ENCODE data around the gene C10orf67. TPM values are rescaled to one million over a fixed set of nuclear protein-coding genes. Genes with fewer than 3 reads are reported as not detected.

C10orf67 gene
- total RNA-seq, 1 experiment from 2014 or later = not detected

DNA sequence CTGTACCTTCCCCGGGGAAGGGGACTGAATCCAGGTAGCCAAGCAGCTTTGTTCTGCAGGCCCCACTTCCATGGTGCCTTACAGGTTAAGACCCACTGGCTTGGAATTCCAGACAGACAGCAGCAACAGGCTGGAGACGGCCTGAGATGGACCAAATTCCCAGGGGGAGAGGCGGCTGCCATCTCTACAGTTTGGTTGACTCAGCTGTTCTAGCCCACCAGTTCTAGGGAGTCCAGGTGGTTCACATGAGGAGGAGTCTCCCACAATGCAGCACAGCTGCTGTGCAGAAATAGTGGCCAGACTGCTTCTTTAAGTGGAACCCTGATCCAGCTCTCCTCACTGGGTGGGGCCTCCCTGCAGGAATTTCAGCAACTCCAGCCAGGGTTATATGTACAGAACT, 74.1 kb downstream of the C10orf67 start:
- intact Hi-C loops (cut with micrococcal nuclease) = no loop called here
- DNase-seq (ENCODE audit: low read depth, low spot score) (no peak), ATAC-seq (no peak)
- BruUV-seq (replicated peaks) = no TSS peak
- no peaks in the 10 kb centered on the region for H3K4me1 ChIP-seq (ENCODE audit: control insufficient read depth in 1 of 2, insufficient read depth in 2 of 2, low read length in 2 of 2)
- ChIA-PET CTCF (no interaction called here), POLR2A (no interaction called here), RAD21 (ENCODE audit: low non-redundant PET in 1 of 2, low total read pairs in 2 of 2, uncharacterized antibody in 2 of 2, unreplicated experiment in 2 of 2) (no interaction called here)
- no peak overlapping the region for H3K9ac ChIP-seq (ENCODE audit: low read length)
- no peaks in the 10 kb centered on the region for H3K36me3 ChIP-seq (ENCODE audit: control insufficient read depth in 1 of 2, insufficient read depth in 2 of 2, low read length in 2 of 2)
- no peak overlapping the region for H3K4me2 ChIP-seq (ENCODE audit: low read length)
- H2AFZ ChIP-seq (ENCODE audit: low read depth, low read length, poor library complexity, severe bottlenecking) = no peak overlapping the region
- H3K4me3 ChIP-seq (replicated peaks in 1 of 2; ENCODE audit: low read depth in 1 of 2, low read length in 2 of 2) = no peak overlapping the region
- no peaks in the 10 kb centered on the region for H4K20me1 ChIP-seq (ENCODE audit: insufficient read depth)
- no peaks in the 10 kb centered on the region for H3K79me2 ChIP-seq (ENCODE audit: insufficient read depth, low read length)
- no peaks in the 10 kb centered on the region for H3K9me2 ChIP-seq (ENCODE audit: insufficient read depth)
- peaks cover 0 to 6% of the 10 kb centered on the region in 2 experiments; a peak in 1 of 4 replicates for H3K9me3 ChIP-seq (ENCODE audit: control insufficient read depth in 1 of 2, insufficient read depth in 1 of 2, low read depth in 1 of 2, low read length in 2 of 2)
- TF ChIP-seq SRF (IDR thresholded peaks at IDR 0.05; ENCODE audit: low read depth) (no peak), SIN3A (IDR thresholded peaks at IDR 0.05; ENCODE audit: low read depth) (no peak), EGR1 (IDR thresholded peaks at IDR 0.05; ENCODE audit: low read depth) (no peak), RAD21 (IDR thresholded peaks at IDR 0.05; ENCODE audit: low read depth) (no peak), SP1 (IDR thresholded peaks at IDR 0.05; ENCODE audit: low read depth) (no peak), POLR2A (IDR thresholded peaks at IDR 0.05; ENCODE audit: borderline replicate concordance, extremely low read depth, insufficient read depth, insufficient read length) (no peak), ZFX (IDR thresholded peaks at IDR 0.05) (no peak), EZH2 (IDR thresholded peaks at IDR 0.05) (no peak), YY1 (IDR thresholded peaks at IDR 0.05; ENCODE audit: extremely low read depth, insufficient replicate concordance, low read depth, low read length) (no peak)
- TF ChIP-seq, protein P1, sequence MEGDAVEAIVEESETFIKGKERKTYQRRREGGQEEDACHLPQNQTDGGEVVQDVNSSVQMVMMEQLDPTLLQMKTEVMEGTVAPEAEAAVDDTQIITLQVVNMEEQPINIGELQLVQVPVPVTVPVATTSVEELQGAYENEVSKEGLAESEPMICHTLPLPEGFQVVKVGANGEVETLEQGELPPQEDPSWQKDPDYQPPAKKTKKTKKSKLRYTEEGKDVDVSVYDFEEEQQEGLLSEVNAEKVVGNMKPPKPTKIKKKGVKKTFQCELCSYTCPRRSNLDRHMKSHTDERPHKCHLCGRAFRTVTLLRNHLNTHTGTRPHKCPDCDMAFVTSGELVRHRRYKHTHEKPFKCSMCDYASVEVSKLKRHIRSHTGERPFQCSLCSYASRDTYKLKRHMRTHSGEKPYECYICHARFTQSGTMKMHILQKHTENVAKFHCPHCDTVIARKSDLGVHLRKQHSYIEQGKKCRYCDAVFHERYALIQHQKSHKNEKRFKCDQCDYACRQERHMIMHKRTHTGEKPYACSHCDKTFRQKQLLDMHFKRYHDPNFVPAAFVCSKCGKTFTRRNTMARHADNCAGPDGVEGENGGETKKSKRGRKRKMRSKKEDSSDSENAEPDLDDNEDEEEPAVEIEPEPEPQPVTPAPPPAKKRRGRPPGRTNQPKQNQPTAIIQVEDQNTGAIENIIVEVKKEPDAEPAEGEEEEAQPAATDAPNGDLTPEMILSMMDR (IDR thresholded peaks at IDR 0.05 in 2 of 3, conservative IDR thresholded peaks at IDR 0.05 in 1 of 3; ENCODE audit: borderline replicate concordance in 1 of 3, insufficient read depth in 1 of 3, low read depth in 2 of 3, low read length in 2 of 3) = no peak
- no peaks in the 10 kb centered on the region for H3K27me3 ChIP-seq (ENCODE audit: insufficient read depth, low read length)
- H3K27ac ChIP-seq (ENCODE audit: low read depth, low read length) = no peak overlapping the region

All from HCT116 (cell line).